Colonic mucosa (tissue), 4 donors: ENCODE measurements around the gene DNAJB8. TPM values are rescaled to one million over a fixed set of nuclear protein-coding genes. Genes with fewer than 3 reads are reported as not detected.

ENCODE experiments used
- DNase-seq: peaks from one replicate; pipeline ENCODE4 v3.0.0-alpha.2; 2020
- H3K27ac ChIP-seq: fragments of 200-600 bp; one replicate; pipeline ENCODE4 v1.8.0; 2021
- H3K27me3 ChIP-seq: fragments of 200-600 bp; one replicate; pipeline ENCODE4 v1.8.0; 2021
- H3K36me3 ChIP-seq: fragments of 200-600 bp; one replicate; pipeline ENCODE4 v1.8.0; 2021
- H3K4me1 ChIP-seq: fragments of 200-600 bp; one replicate; pipeline ENCODE4 v1.8.0; 2021; ENCODE audit warnings: mild to moderate bottlenecking
- H3K4me3 ChIP-seq: fragments of 200-600 bp; one replicate; pipeline ENCODE4 v1.8.0; 2021
- H3K9ac ChIP-seq, 2 donors: one replicate each; pipeline ENCODE4 v1.7.0; 2013; ENCODE audit warnings: control low read depth in 2 of 2, low read depth in 2 of 2, low read length in 2 of 2
- H3K9me3 ChIP-seq: fragments of 200-600 bp; one replicate; pipeline ENCODE4 v1.8.0; 2021
- intact Hi-C: fragments of 100-400 bp; cut with DNase I; formaldehyde crosslinking; loops from one replicate; pipeline ENCODE4 v1.14.1; 2022
- total RNA-seq, 2 donors: library from RNA; stranded (reverse); fragmentation: NEBNext Ultra II Directional in 1 of 2; extraction: Animal tissue kit (Norgen Biotek cat#: 25700) in 1 of 2; gene quantifications; one replicate each; pipeline ENCODE4 v1.2.1, GENCODE V29; 2021
- TF ChIP-seq, protein P1 (sequence below): fragments of 200-600 bp; IDR thresholded peaks from one replicate; pipeline ENCODE4 v1.8.0; 2022; ENCODE audit warnings: antibody characterized with exemption, mild to moderate bottlenecking
- donor health status: healthy.
- donor health status: DM: no; HTN: no; CAD: no.
- donor health status: DM: no; HTN: no; CAD: no.

Gene DNAJB8
- total RNA-seq, 2 donors from 2014 or later, result not detected

DNA sequence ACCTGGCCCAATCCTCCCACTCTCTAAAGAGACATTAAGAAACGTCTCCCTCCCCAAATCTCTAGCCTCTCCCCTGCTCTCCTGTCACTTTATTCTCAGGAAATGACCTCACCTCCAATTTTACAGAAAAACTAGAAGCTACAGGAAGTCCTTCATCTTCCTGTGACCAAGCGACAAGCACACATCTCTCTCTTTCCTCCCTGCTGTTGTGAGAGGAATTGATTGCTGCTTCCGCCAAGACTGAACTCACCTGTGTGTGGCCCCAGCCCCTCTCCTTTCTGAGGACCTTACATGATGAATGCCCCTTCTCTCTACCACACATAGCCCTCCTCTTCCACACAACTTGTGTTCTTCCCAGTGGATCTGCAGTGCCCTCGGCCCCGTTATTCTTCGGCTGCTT, 18.2 kb downstream of the DNAJB8 start:
- Histone ChIP-seq H3K4me1 (no peaks in the 10 kb centered on the region), H3K4me3 (no peak overlapping the region), H3K9ac (no peak overlapping the region), H3K9me3 (no peaks in the 10 kb centered on the region), H3K36me3 (no peaks in the 10 kb centered on the region), H3K27me3 (no peaks in the 10 kb centered on the region), H3K27ac (no peak overlapping the region)
- no peak for DNase-seq
- TF ChIP-seq, protein P1, sequence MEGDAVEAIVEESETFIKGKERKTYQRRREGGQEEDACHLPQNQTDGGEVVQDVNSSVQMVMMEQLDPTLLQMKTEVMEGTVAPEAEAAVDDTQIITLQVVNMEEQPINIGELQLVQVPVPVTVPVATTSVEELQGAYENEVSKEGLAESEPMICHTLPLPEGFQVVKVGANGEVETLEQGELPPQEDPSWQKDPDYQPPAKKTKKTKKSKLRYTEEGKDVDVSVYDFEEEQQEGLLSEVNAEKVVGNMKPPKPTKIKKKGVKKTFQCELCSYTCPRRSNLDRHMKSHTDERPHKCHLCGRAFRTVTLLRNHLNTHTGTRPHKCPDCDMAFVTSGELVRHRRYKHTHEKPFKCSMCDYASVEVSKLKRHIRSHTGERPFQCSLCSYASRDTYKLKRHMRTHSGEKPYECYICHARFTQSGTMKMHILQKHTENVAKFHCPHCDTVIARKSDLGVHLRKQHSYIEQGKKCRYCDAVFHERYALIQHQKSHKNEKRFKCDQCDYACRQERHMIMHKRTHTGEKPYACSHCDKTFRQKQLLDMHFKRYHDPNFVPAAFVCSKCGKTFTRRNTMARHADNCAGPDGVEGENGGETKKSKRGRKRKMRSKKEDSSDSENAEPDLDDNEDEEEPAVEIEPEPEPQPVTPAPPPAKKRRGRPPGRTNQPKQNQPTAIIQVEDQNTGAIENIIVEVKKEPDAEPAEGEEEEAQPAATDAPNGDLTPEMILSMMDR, result no peak
- intact Hi-C loops, result no loop called here

DNA sequence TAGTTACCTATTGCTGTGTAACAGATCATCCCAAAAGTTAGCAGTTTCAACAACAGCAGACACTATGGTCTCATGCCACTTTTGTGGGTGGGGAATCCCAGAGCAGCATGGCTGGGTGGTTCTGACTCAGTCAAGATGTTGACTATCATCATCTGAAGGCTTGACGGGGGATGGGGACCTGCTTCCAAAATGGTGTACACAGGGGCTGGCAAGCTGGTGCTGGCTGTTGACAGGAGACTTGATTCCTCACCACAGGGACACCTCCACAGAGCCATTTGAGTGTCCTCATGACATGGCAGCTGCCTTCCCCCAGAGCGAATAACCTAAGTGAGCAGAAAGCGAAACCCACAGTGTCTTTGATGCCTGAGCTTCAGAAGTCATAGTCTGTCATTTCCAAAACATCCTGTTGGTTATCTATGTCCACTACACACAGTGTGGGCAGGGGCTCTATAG, 19.1 kb downstream of the DNAJB8 start:
- TF ChIP-seq, protein P1, result no peak
- Histone ChIP-seq H3K36me3 (no peaks in the 10 kb centered on the region), H3K9me3 (no peaks in the 10 kb centered on the region), H3K27me3 (no peaks in the 10 kb centered on the region), H3K4me1 (no peaks in the 10 kb centered on the region), H3K27ac (no peak overlapping the region), H3K4me3 (no peak overlapping the region), H3K9ac (no peak overlapping the region)
- no peak for DNase-seq
- intact Hi-C loops, result no loop called here

GRCh38 chr3:128446821-128447220, 19.9 kb downstream of the DNAJB8 start:
- H3K36me3 ChIP-seq, result no peaks in the 10 kb centered on the region
- no peak for DNase-seq

GRCh38 chr3:128445357-128445756, 21.3 kb downstream of the DNAJB8 start:
- no peak overlapping the region for H3K27ac ChIP-seq
- H3K9ac ChIP-seq, result no peak overlapping the region
- no peaks in the 10 kb centered on the region for H3K27me3 ChIP-seq
- H3K36me3 ChIP-seq, result no peaks in the 10 kb centered on the region
- H3K4me3 ChIP-seq, result no peak overlapping the region
- TF ChIP-seq, protein P1, result no peak
- no peak for DNase-seq
- H3K4me1 ChIP-seq, result no peaks in the 10 kb centered on the region
- H3K9me3 ChIP-seq, result no peaks in the 10 kb centered on the region
- intact Hi-C loops, result no loop called here

More at GRCh38 chr3:128446821-128447220, 19.9 kb downstream of the DNAJB8 start:
- TF ChIP-seq, protein P1, result no peak
- H3K4me1 ChIP-seq, result no peaks in the 10 kb centered on the region
- no peak overlapping the region for H3K27ac ChIP-seq
- intact Hi-C loops, result no loop called here
- H3K4me3 ChIP-seq, result no peak overlapping the region
- H3K27me3 ChIP-seq, result no peaks in the 10 kb centered on the region
- no peak overlapping the region for H3K9ac ChIP-seq
- H3K9me3 ChIP-seq, result no peaks in the 10 kb centered on the region

- Histone ChIP-seq H3K36me3 (no peaks in the 10 kb centered on the region), H3K4me1 (no peaks in the 10 kb centered on the region), H3K9ac (no peak overlapping the region), H3K27ac (no peak overlapping the region), H3K9me3 (no peaks in the 10 kb centered on the region), H3K4me3 (no peak overlapping the region), H3K27me3 (no peaks in the 10 kb centered on the region)
- TF ChIP-seq, protein P1, result no peak
- no peak for DNase-seq
- intact Hi-C loops, result no loop called here
Observed at GRCh38 chr3:128443771-128444170, 22.9 kb downstream of the DNAJB8 start.
